Measurements from ENCODE around the gene LDLRAD1.

- no peak for TF ChIP-seq POLR2A (IDR thresholded peaks at IDR 0.05)
- no peak for TF ChIP-seq CTCF (IDR thresholded peaks at IDR 0.05)
- no peak for TF ChIP-seq POLR2AphosphoS5 (IDR thresholded peaks at IDR 0.05)
Measured at GRCh38 chr1:54003249-54003646, 14.7 kb downstream of the LDLRAD1 start.
